Measurements from ENCODE around the gene NUP214.

GRCh38 chr9:131234799-131235479, 109.6 kb downstream of the NUP214 start:
- TF ChIP-seq CTCF (IDR thresholded peaks at IDR 0.05) (no peak), POLR2A (IDR thresholded peaks at IDR 0.05) (no peak), POLR2AphosphoS5 (IDR thresholded peaks at IDR 0.05) (no peak)

Data from breast epithelium (tissue), 3 donors.